Measurements from ENCODE around the gene PLXNB2.

GRCh38 chr22:50228366-50228765 is 79.1 kb downstream of the PLXNB2 start:
- TF ChIP-seq POLR2A (IDR thresholded peaks at IDR 0.05) (no peak), CTCF (IDR thresholded peaks at IDR 0.05) (no peak)

All from heart left ventricle (tissue), 13 donors.